HG02588 (cell line): ENCODE results near the gene INPP4B.

Source experiments
- ATAC-seq: cut with Tn5 transposase; IDR thresholded peaks from one replicate; pipeline ENCODE4 v1.9.1; 2021; ENCODE audit warnings: mild to moderate bottlenecking, moderate library complexity; ENCODE audit not compliant: unreplicated experiment

INPP4B gene

DNA sequence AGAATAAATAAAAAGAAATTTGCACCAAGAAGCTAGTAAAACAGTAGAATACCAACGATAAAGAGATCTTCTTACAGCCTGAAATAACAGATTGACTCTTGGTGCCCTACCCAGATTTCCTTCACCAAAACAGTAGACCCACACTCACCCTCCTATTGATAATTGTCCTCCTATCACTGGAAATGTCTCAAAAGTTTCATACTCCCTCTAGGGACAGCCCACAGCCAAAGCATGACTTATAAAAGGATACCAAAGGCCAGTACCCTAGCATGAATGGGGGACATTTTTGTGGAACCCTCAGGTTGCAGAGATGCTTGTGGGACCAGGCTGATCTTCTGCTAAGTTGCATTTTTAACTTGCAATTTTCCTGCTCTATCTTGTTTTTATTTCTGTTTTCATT lies 104.1 kb downstream of the INPP4B start:
- ATAC-seq: no peak

GRCh38 chr4:142728233-142728632 lies 117.9 kb downstream of the INPP4B start:
- ATAC-seq: no peak

GRCh38 chr4:142727149-142727548 lies 119.0 kb downstream of the INPP4B start:
- ATAC-seq: no peak

- no peak for ATAC-seq
Measured at GRCh38 chr4:142725886-142726285, 120.2 kb downstream of the INPP4B start.

GRCh38 chr4:142721187-142721586 lies 124.9 kb downstream of the INPP4B start:
- no peak for ATAC-seq

GRCh38 chr4:142719854-142720541 lies 126.1 kb downstream of the INPP4B start:
- no peak for ATAC-seq

GRCh38 chr4:142718981-142719380 lies 127.1 kb downstream of the INPP4B start:
- ATAC-seq: no peak

GRCh38 chr4:142715727-142716126 lies 130.4 kb downstream of the INPP4B start:
- ATAC-seq: no peak

DNA sequence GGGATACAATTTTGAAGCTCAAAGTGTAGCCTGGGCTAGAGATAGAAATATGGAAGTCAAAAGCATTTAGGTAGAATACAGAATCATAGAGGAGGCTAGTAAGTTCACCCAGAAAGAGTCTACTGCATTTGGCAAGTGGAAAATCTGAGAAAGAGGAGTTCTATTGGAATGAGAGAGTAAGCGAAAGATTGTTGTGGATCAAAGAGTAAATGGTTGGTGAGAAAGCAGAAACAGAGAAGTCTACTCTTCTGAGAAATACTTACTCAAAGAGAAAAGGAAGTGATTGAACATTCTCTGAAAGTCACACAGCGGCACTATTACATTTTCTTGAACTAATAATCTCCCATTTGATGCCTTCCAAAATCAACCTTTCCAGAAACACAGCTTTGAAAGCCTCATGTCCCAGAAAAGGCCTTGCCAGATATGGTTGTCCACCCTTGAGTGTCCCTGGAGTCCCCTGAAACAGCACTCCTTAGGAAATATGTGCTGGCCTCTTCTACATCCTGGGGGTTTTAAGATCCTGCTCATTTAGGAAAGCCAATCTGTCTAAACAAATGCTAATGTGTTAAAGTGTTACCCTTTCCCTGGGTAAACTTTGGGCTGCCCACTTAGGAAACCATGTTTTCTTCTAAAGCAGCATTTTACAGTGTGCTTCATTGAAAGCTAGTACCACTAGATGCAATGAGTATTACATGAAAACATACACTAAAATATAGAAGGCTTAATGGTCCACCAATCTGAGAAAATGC lies 132.6 kb downstream of the INPP4B start:
- no peak for ATAC-seq

DNA sequence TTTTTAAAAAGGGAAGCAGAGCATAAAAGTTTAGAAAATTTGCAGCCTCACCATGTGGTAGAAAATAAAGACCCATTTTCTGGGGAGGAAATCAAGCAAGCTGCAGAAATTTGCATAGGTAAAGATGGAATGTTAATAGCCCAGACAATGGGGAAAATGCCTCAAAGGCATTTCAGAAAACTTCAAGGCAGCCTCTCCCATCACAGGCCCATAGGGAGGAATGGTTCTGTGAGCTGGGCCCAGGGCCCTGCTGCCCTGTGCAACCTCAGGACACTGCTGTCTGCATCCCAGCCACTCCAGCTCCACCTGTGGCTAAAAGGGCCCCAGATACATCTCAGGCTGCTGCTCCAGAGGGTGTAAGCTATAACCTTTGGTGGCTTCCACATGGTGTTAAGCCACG lies 137.9 kb downstream of the INPP4B start:
- no peak for ATAC-seq

GRCh38 chr4:142707401-142707800 lies 138.7 kb downstream of the INPP4B start:
- no peak for ATAC-seq

GRCh38 chr4:142706381-142706780 lies 139.7 kb downstream of the INPP4B start:
- ATAC-seq: no peak

GRCh38 chr4:142705820-142706219 lies 140.3 kb downstream of the INPP4B start:
- no peak for ATAC-seq

GRCh38 chr4:142703694-142704309 lies 142.3 kb downstream of the INPP4B start:
- no peak for ATAC-seq

DNA sequence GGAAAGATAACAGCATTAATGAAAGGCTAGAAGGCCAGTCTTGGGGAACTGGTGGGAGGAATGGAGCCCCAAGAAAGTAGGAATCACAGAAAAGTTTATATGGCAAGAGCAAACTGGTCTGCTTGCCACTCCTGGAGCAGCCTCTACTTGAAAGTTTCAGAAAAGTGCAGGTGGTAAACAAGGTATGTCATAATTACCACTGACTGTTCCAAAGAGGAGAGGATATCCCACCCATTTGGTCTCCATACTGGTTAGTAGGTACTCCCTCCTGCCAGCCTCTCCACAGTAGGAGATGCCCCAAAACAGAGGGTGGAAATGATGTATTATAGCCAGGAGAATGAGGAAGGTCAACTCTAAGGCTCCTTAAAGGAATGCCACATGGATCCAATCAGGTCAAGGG lies 145.1 kb downstream of the INPP4B start:
- no peak for ATAC-seq

- ATAC-seq: no peak
Measured at GRCh38 chr4:142700531-142700930, 145.6 kb downstream of the INPP4B start.

GRCh38 chr4:142698552-142698951 lies 147.5 kb downstream of the INPP4B start:
- ATAC-seq: no peak

DNA sequence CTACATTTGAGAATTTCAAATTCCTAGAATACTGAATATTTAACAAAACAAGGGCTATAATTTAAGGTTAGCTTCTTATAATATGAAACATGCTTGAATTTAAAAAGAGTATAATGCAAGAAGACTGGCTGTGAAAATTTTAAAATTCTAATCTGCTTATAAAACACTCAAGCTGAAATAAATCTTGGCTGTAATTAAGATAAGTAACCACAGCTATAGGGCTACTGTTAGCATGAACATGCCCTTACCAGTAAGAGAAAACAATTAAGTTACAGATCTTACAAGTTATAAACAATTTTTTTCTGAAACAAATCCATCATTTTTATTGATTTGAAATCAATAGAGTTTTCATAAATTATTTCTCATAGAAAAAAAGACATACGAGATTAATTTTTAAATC lies 148.2 kb downstream of the INPP4B start:
- ATAC-seq: no peak

- ATAC-seq: no peak
Measured at GRCh38 chr4:142697320-142697719, 148.8 kb downstream of the INPP4B start.

GRCh38 chr4:142696334-142697122 lies 149.6 kb downstream of the INPP4B start:
- no peak for ATAC-seq

DNA sequence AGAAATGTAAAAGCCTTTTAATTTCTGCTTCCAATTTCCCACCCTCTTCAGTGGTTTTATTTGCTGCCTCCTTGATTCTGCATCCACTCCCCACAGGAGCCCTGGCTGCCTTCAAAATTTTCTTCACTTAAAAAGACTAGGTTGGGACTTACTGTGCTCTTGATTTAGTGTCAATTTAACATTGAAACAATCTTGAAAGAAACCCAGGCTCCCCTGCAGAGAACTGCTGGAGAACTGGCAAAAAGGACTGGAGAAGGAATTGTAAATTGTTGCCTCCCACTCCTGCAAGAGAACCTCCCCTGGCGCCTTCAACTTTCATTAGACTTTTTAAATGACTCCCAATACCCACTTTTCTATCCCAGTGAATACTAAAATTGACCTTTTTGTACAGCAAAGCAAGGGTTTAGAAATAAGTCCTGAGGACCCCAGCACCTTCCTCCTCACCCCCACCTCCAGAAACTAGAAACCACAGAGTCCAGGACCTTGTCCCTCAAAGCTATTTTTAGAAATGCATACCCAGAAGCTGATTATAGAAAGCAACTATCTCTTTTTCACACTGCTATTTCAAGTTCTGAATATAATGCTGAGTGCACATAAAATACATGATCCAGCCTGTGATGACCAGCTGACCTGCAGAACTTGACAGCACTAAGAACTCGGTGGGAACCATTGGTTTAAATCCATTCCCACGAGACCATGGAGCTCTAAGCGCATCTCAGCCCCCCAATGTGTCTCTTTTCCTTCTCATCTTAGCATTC lies 155.5 kb downstream of the INPP4B start:
- no peak for ATAC-seq
